Left cardiac atrium (tissue), 4 donors: Measurements from ENCODE around the gene ZNF638. TPM values are rescaled to one million over a fixed set of nuclear protein-coding genes. Genes with fewer than 3 reads are reported as not detected.
"Not testable (repeated sequence)": the region's sequence is repeated elsewhere in the genome, so short reads cannot be mapped to it uniquely, and the experiment has no call there.

ENCODE experiments used
- ATAC-seq, 2 donors: fragments of 200-7000 bp; cut with Tn5 transposase; one replicate each; pipeline ENCODE4 v1.9.1; 2020; ENCODE audit warnings: mild to moderate bottlenecking in 2 of 2, moderate library complexity in 2 of 2
- DNase-seq: peaks from one replicate; pipeline ENCODE4 v3.0.0-alpha.2; 2020
- intact Hi-C, 2 donors: fragments of 100-400 bp; cut with DNase I; formaldehyde crosslinking; loops; one replicate each; pipeline versions ENCODE4 v1.14.1 to v1.15.1; 2022 to 2023
- total RNA-seq, 2 donors: library from RNA; stranded (reverse); fragmentation: NEBNext Ultra II Directional; extraction: Animal tissue kit (Norgen Biotek cat#: 25700); gene quantifications; one replicate each; pipeline ENCODE4 v1.2.1, GENCODE V29; 2021
- donor health status: DM: no; HTN: yes; CAD: no.
- donor health status: DM: no; HTN: yes; CAD: no; lungs with severe emphysema.
- donor health status: DM: yes; HTN: yes; CAD: no.
- donor health status: Dilated cardiomyopathy.

Gene ZNF638
- total RNA-seq, 2 donors from 2014 or later: 68.7 to 72.8 TPM

- ATAC-seq: peak in 1 of 2 donors; percentile 63
- no peak for DNase-seq
- intact Hi-C loops: no loop called here
Measured at GRCh38 chr2:71385012-71385411, 53.4 kb downstream of the ZNF638 start.

DNA sequence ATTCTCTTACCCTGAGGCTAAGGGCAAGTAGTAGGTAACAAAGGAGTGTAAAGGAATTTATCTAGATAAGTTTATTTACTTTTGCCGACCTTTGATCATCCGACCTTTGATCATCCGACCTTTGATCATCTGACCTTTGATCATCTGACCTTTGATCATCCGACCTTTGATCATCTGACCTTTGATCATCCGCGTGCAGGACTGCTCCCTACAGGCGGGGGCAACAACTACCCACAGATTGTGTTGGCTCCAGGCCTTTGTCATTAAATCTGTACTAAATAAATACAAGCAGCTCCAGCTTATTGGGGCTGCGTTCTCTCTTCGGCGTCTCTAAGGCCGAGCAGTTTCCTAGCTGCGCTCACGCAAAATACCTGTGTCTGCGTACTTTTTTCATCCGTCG, 56.6 kb downstream of the ZNF638 start:
- intact Hi-C loops: no loop called here
- no peak for DNase-seq
- ATAC-seq: no peak

- DNase-seq (no peak), ATAC-seq (peak in 1 of 2 donors; percentile 58)
- intact Hi-C loops: no loop called here
Measured at GRCh38 chr2:71389384-71390072, 57.9 kb downstream of the ZNF638 start.

GRCh38 chr2:71393216-71393615, 61.6 kb downstream of the ZNF638 start:
- DNase-seq (no peak), ATAC-seq (no peak)
- intact Hi-C loops: no loop called here

- intact Hi-C loops: no loop called here
- DNase-seq (no peak), ATAC-seq (no peak)
Measured at GRCh38 chr2:71395471-71395870, 63.9 kb downstream of the ZNF638 start.

DNA sequence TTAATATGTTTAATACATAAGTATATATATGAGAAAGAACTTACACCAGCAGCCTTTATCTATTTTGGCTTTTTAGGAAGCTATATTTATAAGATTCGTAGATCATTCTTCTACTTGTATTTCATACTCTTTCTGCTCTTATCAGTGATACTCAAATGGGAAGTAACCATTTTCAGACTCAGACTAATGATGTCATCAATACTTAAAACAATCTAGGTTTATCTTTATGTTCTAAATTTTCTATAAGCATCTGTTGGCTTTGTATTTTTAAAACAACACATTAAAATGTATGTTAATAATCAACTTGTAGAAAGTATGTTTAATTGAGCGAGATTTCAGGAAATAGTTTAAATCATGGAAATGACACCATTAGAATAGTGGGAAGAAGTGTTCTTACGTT, 70.8 kb downstream of the ZNF638 start:
- intact Hi-C loops: no loop called here
- DNase-seq (no peak), ATAC-seq (no peak)

DNA sequence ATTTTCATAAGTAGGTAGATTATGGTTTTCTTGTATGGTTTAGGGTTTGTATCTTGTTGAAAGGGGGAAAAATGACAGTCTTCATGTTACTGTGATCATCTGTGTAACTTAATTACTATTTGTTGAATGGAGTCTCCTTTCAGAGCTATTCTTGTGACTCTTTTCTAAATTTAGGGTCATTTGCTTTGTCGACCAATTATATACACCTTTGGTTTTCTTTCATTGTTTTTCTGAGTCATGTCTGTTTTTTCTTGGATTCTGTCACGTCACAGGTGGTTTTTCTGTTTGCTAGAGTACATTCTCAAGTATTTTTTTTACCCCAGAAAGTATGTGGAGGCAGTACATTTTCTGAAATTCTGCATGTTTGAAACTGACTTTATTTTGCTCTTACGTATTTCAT, 78.0 kb downstream of the ZNF638 start:
- DNase-seq (no peak), ATAC-seq (no peak)

DNA sequence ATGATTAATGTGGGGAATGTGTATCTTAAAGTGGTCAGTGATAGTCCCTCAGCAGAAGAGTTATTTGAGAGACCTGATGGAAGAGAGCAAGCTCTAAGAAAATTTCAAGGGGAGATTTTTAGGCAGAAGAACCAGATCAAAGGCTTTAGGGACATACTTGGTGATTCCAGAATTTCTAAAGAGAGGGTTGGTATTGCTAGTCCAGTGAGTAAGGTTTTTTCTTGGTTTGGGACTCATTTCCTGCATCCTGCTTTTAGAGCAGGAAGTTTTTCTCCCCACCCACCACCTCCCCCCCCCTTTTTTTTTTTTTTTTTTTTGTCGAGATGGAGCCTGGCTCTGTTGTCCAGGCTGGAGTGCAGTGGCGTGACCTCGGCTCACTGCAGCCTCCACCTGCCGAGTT, 79.1 kb downstream of the ZNF638 start:
- intact Hi-C loops: no loop called here
- no peak for DNase-seq
- no peak for ATAC-seq

More for the DNA sequence above, 78.0 kb downstream of the ZNF638 start:
- intact Hi-C loops: no loop called here

DNA sequence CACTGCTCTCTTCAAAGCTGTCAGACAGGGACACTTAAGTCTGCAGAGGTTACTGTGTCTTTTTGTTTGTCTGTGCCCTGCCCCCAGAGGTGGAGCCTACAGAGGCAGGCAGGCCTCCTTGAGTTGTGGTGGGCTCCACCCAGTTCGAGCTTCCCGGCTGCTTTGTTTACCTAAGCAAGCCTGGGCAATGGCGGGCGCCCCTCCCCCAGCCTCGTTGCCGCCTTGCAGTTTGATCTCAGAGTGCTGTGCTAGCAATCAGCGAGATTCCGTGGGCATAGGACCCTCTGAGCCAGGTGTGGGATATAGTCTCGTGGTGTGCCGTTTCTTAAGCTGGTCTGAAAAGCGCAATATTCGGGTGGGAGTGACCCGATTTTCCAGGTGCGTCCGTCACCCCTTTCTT, 85.3 kb downstream of the ZNF638 start:
- DNase-seq, intact Hi-C loops, ATAC-seq: not testable (repeated sequence)

GRCh38 chr2:71417300-71418202, 86.0 kb downstream of the ZNF638 start:
- no peak for DNase-seq
- intact Hi-C loops: no loop called here
- ATAC-seq: no peak

GRCh38 chr2:71419145-71419544, 87.6 kb downstream of the ZNF638 start:
- ATAC-seq (no peak), DNase-seq (no peak)
- intact Hi-C loops: no loop called here

DNA sequence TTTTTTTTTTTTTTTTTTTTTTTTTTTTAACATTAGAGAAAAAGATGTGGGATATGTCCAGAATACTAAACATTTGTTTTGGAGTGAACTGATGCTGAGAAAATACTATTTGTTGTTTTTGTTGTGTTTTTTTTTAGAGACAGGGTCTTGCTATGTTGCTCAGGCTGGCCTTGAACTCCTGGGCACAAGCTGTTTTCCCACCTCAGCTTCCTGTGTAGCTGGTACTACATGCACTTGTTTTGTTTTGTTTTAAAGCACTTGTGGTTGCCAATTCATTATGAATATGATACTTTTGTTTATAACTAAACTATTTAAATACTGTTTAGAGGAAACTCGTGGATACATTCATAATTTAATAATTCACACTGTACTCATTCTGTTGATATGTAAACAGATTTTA, 88.4 kb downstream of the ZNF638 start:
- DNase-seq (no peak), ATAC-seq (no peak)
- intact Hi-C loops: no loop called here

DNA sequence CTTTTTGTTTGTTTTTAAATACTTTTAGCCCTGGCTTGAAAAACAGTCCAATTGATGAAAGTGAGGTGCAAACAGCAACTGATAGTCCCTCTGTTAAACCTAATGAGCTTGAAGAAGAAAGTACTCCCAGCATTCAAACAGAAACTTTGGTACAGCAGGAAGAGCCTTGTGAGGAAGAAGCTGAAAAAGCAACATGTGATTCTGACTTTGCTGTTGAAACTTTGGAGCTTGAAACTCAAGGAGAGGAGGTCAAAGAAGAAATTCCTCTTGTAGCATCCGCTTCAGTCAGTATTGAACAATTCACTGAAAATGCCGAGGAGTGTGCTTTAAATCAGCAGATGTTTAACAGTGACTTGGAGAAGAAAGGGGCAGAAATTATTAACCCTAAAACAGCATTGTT, 91.2 kb downstream of the ZNF638 start:
- ATAC-seq (no peak), DNase-seq (no peak)
- intact Hi-C loops: no loop called here

DNA sequence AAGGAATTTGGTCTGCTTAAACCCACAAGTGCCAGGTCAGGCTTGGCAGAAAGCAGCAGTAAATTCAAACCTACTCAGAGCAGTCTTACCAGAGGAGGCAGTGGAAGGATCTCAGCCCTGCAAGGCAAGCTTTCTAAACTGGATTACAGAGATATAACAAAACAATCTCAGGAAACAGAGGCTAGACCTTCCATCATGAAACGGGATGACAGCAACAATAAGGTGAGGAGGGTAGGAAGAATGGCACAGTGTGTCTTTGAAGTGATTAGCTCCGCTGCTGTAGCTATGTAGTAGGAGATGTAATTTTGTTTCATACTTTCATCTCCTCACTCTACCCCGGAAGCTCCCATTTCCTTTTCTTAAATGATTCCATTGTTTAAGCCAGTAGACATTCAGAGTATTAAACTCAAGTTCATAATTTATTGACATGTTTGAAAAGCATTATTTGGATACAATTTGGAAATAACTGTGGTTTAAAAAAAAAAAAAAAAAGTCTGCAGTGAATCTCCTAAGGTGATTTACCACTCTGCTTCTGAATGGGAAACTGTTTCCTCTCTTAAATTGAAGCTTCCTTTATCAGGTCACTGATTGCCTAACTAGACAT, 92.3 kb downstream of the ZNF638 start:
- DNase-seq (no peak), ATAC-seq (no peak)
- intact Hi-C loops: no loop called here

DNA sequence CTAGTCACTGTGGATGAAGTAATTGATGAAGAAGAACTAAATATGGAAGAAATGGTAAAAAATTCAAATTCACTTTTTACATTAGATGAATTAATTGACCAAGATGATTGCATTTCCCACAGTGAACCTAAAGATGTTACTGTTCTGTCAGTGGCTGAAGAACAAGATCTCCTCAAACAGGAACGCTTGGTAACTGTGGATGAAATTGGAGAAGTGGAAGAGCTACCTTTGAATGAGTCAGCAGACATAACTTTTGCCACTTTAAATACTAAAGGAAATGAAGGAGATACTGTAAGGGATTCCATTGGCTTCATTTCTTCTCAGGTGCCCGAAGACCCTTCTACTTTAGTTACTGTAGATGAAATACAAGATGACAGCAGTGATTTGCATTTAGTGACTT, 95.1 kb downstream of the ZNF638 start:
- ATAC-seq (no peak), DNase-seq (no peak)
- intact Hi-C loops: no loop called here

DNA sequence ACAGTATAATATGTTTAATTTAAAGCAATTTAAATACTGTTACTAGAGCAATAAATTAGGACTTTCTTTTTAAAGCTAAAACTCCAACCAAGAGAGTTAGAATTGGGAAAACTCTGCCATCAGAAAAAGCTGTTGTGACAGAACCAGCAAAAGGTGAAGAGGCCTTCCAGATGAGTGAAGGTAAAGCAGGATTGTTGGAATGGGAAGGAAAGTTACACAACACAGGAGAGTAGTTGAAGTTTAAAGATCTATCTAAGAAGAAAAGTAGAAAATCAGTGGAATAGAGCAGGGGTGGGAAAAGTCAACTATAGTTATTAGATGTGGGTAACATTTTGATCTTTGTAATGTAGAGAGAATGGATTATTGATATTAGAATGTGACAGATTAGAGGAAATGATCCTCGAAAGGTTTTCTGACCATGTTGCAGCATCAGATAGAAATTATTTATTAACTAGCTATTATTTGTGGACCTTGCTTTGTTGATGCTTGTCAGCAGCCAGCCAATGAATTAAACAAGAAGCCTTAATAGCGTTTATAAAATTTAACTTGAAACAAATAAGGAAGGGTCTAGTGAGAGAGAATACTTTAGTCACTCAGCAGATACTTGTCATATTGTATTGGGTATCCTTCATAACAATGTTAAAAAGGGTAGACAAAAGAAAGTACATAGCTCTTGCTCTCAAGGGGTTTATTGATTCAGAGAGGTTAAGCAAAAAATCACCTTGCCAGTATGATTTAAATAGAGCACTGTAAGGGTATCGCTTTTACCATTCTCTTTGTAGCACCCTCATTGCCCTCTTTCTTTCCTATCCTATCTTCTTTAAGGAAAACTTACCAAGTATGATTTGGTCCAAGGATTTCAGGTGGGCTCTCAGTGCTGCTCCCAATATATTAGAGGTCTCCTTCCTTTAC, 97.1 kb downstream of the ZNF638 start:
- DNase-seq (no peak), ATAC-seq (no peak)
- intact Hi-C loops: no loop called here

DNA sequence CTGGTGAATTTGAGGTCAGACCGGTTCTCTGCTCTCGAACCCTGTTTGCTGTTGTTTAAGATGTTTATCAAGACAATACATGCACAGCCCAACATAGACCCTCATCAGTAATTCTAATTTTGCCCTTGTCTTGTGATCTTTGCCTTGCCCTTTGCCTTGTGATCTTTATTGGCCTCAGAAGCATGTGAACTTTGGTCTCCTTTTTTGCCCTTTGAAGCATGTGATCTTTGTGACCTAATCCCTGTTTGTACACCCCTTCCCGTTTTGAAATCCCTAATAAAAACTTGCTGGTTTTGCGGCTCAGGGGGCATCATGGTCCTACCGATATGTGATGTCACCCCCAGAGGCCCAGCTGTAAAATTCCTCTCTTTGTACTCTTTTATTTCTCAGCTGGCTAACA, 113.6 kb downstream of the ZNF638 start:
- DNase-seq, intact Hi-C loops, ATAC-seq: not testable (repeated sequence)

GRCh38 chr2:71446505-71446904, 114.9 kb downstream of the ZNF638 start:
- ATAC-seq (no peak), DNase-seq (no peak)
- intact Hi-C loops: no loop called here

DNA sequence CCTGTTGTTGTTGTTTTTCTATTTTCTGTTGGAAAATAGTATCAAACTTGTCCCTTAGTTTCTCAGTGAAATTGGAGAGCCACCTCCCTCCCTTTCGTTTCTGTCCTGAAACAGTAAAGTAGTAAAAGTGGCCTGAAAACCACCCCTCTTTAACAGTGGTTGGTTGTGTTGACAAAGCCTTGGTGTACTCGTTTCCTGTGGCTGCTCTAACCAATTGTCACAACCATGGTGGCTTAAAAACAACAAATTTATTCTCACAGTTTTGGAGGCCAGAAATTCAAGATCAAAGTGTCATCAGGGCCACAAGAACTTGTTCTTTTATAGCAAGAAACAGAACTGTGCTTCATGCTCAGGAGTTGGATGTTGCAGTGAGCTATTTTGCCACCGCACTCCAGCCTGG, 117.8 kb downstream of the ZNF638 start:
- DNase-seq: no peak
- intact Hi-C loops: no loop called here

More for the DNA sequence above, 117.8 kb downstream of the ZNF638 start:
- ATAC-seq: no peak
